NCI-H1436 treated with DMSO at 0.1 percent for 48 hours (cell line): ENCODE data around the gene LZTS2.
"Not testable (repeated sequence)": the region's sequence is repeated elsewhere in the genome, so short reads cannot be mapped to it uniquely, and the experiment has no call there.

Experiments used
- DNase-seq: peaks from one replicate; lab custom pipeline; 2025; lab: John Stamatoyannopoulos, UW

The LZTS2 gene

GRCh38 chr10:101033276-101033675 is 33.7 kb downstream of the LZTS2 start:
- no peak for DNase-seq

GRCh38 chr10:101034404-101034803 is 34.8 kb downstream of the LZTS2 start:
- not testable (repeated sequence) for DNase-seq

- DNase-seq, result no peak
Observed at GRCh38 chr10:101035314-101035713, 35.7 kb downstream of the LZTS2 start.

GRCh38 chr10:101035916-101036702 is 36.5 kb downstream of the LZTS2 start:
- DNase-seq, result no peak

GRCh38 chr10:101036726-101037125 is 37.1 kb downstream of the LZTS2 start:
- no peak for DNase-seq

- no peak for DNase-seq
Observed at GRCh38 chr10:101038484-101038883, 38.9 kb downstream of the LZTS2 start.

GRCh38 chr10:101040061-101040460 is 40.5 kb downstream of the LZTS2 start:
- DNase-seq, result no peak

GRCh38 chr10:101040851-101041250 is 41.2 kb downstream of the LZTS2 start:
- no peak for DNase-seq

- peak; percentile 51 for DNase-seq
Observed at GRCh38 chr10:101041252-101041761, 41.7 kb downstream of the LZTS2 start.

GRCh38 chr10:101042118-101042517 is 42.5 kb downstream of the LZTS2 start:
- DNase-seq, result no peak

GRCh38 chr10:101042667-101043362 is 43.2 kb downstream of the LZTS2 start:
- DNase-seq, result peak; percentile 85

- DNase-seq, result no peak
Observed at GRCh38 chr10:101043363-101043707, 43.7 kb downstream of the LZTS2 start.

GRCh38 chr10:101044117-101044516 is 44.5 kb downstream of the LZTS2 start:
- DNase-seq, result no peak

GRCh38 chr10:101046332-101047238 is 47.0 kb downstream of the LZTS2 start:
- no peak for DNase-seq

GRCh38 chr10:101047268-101047667 is 47.7 kb downstream of the LZTS2 start:
- DNase-seq, result no peak

GRCh38 chr10:101047961-101048892 is 48.6 kb downstream of the LZTS2 start:
- DNase-seq, result no peak

GRCh38 chr10:101050208-101051069 is 50.8 kb downstream of the LZTS2 start:
- no peak for DNase-seq

- DNase-seq, result no peak
Observed at GRCh38 chr10:101052285-101052684, 52.7 kb downstream of the LZTS2 start.

GRCh38 chr10:101053516-101053915 is 53.9 kb downstream of the LZTS2 start:
- no peak for DNase-seq

GRCh38 chr10:101054351-101054750 is 54.7 kb downstream of the LZTS2 start:
- DNase-seq, result no peak
